HG03103 (cell line): ENCODE results near the gene MMP1.

Experiments
- ATAC-seq: cut with Tn5 transposase; IDR thresholded peaks from one replicate; pipeline ENCODE4 v1.9.1; 2021; ENCODE audit warnings: low read depth; ENCODE audit not compliant: unreplicated experiment

The MMP1 gene

GRCh38 chr11:102798012-102798746 lies at the start of gene MMP1:
Gene MMP1 (minus strand): TSS chr11:102798160. CDS start chr11:102798092, 68 bp downstream.
- no peak for ATAC-seq

GRCh38 chr11:102846292-102846691 lies 48.3 kb upstream of the MMP1 start:
- no peak for ATAC-seq

- ATAC-seq: no peak
Observed at GRCh38 chr11:102843489-102843888, 45.5 kb upstream of the MMP1 start, which contains the start of gene MMP3. Gene MMP3 (minus strand): TSS chr11:102843609. CDS start chr11:102843546, 63 bp downstream.

- ATAC-seq: no peak
Observed at GRCh38 chr11:102842930-102843329, 45.0 kb upstream of the MMP1 start.

- no peak for ATAC-seq
Observed at GRCh38 chr11:102840018-102840417, 42.1 kb upstream of the MMP1 start.

GRCh38 chr11:102837646-102838045 lies 39.7 kb upstream of the MMP1 start:
- ATAC-seq: no peak

GRCh38 chr11:102837156-102837555 lies 39.2 kb upstream of the MMP1 start:
- ATAC-seq: no peak

- ATAC-seq: no peak
Observed at GRCh38 chr11:102836290-102836875, 38.4 kb upstream of the MMP1 start.

- no peak for ATAC-seq
Observed at GRCh38 chr11:102833731-102834130, 35.8 kb upstream of the MMP1 start.

- ATAC-seq: no peak
Observed at GRCh38 chr11:102832612-102833011, 34.7 kb upstream of the MMP1 start.

GRCh38 chr11:102831489-102832440 lies 33.8 kb upstream of the MMP1 start:
- no peak for ATAC-seq

- no peak for ATAC-seq
Observed at GRCh38 chr11:102831128-102831488, 33.1 kb upstream of the MMP1 start.

GRCh38 chr11:102830001-102830727 lies 32.2 kb upstream of the MMP1 start:
- ATAC-seq: no peak

- no peak for ATAC-seq
Observed at GRCh38 chr11:102829316-102830000, 31.5 kb upstream of the MMP1 start.

GRCh38 chr11:102824556-102824955 lies 26.6 kb upstream of the MMP1 start:
- ATAC-seq: no peak

GRCh38 chr11:102819491-102819890 lies 21.5 kb upstream of the MMP1 start:
- no peak for ATAC-seq

- no peak for ATAC-seq
Observed at GRCh38 chr11:102813484-102813883, 15.5 kb upstream of the MMP1 start.

- ATAC-seq: no peak
Observed at GRCh38 chr11:102812188-102812587, 14.2 kb upstream of the MMP1 start.

- no peak for ATAC-seq
Observed at GRCh38 chr11:102810950-102811660, 13.1 kb upstream of the MMP1 start.
